ENCODE results near the gene SEC24B.
"Not testable (repeated sequence)": the region's sequence is repeated elsewhere in the genome, so short reads cannot be mapped to it uniquely, and the experiment has no call there.

Gene SEC24B

GRCh38 chr4:109441862-109442458 is 8.3 kb downstream of the SEC24B start:
- no peak overlapping the region for H3K4me3 ChIP-seq (ENCODE audit: low read depth, low read length)
- TF ChIP-seq, protein P1, sequence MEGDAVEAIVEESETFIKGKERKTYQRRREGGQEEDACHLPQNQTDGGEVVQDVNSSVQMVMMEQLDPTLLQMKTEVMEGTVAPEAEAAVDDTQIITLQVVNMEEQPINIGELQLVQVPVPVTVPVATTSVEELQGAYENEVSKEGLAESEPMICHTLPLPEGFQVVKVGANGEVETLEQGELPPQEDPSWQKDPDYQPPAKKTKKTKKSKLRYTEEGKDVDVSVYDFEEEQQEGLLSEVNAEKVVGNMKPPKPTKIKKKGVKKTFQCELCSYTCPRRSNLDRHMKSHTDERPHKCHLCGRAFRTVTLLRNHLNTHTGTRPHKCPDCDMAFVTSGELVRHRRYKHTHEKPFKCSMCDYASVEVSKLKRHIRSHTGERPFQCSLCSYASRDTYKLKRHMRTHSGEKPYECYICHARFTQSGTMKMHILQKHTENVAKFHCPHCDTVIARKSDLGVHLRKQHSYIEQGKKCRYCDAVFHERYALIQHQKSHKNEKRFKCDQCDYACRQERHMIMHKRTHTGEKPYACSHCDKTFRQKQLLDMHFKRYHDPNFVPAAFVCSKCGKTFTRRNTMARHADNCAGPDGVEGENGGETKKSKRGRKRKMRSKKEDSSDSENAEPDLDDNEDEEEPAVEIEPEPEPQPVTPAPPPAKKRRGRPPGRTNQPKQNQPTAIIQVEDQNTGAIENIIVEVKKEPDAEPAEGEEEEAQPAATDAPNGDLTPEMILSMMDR (conservative IDR thresholded peaks at IDR 0.05; ENCODE audit: low read depth, low read length) = no peak
- no peak for DNase-seq (ENCODE audit: low read depth)

DNA sequence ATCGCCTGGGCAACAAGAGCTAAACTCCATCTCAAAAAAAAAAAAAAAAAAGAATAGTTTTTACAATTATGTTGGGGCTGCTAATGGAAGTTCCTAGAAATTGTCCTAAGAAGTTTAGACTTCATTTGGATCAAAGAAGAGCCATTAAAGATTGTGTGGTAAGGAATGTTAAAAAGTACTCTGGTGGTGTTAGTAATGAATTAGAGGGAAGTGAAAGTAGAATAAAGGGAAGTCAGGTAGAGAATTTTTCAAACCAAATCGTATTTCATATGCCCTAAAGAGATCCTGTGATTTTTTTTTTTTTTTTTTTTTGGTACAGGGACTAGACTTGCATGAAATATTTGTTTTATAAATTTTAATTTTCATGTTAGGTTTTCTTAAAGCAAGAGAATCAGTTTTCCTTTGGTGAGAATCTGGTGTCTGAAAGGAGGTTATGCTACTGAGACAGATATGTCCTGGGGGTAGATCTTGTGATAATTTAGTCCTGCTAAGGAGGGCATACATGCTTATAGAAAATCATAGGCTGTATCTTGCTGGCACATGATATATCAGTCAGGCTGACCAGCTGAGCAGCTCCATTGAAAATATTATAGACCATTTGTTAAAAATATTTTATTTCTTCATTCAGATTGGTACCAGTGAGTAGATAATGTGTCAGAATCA is 10.7 kb downstream of the SEC24B start:
- TF ChIP-seq, protein P1 (conservative IDR thresholded peaks at IDR 0.05; ENCODE audit: low read depth, low read length) = no peak
- no peak overlapping the region for H3K4me3 ChIP-seq (ENCODE audit: low read depth, low read length)
- no peak for DNase-seq (ENCODE audit: low read depth)

- no peak overlapping the region for H3K4me3 ChIP-seq (ENCODE audit: low read depth, low read length)
- DNase-seq (ENCODE audit: low read depth) = no peak
- TF ChIP-seq, protein P1 (conservative IDR thresholded peaks at IDR 0.05; ENCODE audit: low read depth, low read length) = no peak
Measured at GRCh38 chr4:109447278-109447677, 13.7 kb downstream of the SEC24B start.

DNA sequence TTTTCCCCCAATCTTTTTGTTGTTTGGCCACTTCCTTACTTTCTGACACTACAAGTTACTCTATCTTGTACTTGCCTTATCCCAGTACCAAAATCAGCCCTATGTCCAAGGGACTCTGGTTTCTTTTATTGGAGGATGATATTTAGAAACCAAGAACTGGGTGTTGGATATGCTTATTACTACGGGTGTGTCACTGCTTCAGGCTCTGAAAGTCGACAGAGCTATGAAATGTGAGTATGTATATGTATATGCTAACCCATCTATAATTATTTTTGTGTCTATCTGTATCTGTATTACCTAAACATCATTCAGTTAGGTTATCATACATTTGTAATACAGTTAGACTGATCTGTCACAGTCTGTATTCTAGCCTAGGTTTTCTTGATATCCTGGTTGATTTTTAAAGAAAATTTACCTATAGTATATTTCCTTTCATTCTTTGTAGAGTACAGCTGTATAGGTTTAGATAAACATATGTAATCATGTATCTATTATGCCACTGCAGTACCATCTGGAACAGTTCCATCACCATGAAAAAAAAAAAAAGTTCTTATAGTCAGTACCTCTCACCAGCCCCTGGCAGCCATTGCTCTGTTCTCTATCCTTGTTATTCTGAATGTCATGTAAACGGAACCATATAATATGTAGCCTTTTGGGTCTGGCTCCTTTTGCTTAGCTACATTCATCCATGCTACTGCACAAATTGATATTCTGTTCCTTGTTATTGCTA is 18.1 kb downstream of the SEC24B start:
- no peak overlapping the region for H3K4me3 ChIP-seq (ENCODE audit: low read depth, low read length)
- DNase-seq (ENCODE audit: low read depth) = no peak
- TF ChIP-seq, protein P1 (conservative IDR thresholded peaks at IDR 0.05; ENCODE audit: low read depth, low read length) = no peak

DNA sequence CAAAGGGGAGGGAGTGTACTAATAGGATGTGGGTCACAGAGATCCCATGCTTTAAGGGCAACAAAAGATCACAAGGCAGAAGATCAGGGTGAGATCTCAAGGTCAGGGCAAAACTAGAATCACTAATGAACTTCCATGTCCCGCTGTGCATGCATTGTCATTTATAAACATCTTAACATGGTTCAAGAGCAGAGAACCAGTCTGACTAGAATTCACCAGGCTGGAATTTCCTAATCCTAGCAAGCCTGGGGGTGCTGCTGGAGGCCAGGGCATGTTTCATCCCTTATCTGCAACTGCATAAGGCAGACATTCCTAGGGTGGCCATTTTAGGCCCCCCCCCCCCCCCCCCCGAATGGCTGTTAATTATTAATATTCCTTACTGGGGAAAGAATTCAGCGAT is 19.5 kb downstream of the SEC24B start:
- H3K4me3 ChIP-seq (ENCODE audit: low read depth, low read length); DNase-seq (ENCODE audit: low read depth): not testable (repeated sequence)

DNA sequence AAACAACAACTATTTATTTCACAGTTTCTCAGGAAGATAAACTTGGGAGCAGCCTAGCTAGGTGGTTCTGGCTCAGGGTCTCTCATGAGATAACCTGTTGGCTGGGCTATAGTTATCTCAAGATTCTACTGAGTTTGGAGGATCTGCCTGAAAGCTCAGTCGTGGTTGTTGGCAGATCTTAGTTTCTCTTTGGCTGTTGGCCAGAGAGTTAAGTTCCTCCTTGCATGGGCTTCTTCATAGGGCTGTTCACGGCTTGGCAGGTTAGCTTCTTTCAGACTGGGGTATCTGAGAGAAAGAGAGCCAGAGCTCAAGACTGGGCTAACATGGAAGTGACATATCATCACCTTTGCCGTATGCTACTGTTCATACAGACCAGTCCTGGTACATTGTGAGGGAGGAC is 28.7 kb downstream of the SEC24B start:
- no peak overlapping the region for H3K4me3 ChIP-seq (ENCODE audit: low read depth, low read length)
- TF ChIP-seq, protein P1 (conservative IDR thresholded peaks at IDR 0.05; ENCODE audit: low read depth, low read length) = no peak
- peak; percentile 40 for DNase-seq (ENCODE audit: low read depth)

DNA sequence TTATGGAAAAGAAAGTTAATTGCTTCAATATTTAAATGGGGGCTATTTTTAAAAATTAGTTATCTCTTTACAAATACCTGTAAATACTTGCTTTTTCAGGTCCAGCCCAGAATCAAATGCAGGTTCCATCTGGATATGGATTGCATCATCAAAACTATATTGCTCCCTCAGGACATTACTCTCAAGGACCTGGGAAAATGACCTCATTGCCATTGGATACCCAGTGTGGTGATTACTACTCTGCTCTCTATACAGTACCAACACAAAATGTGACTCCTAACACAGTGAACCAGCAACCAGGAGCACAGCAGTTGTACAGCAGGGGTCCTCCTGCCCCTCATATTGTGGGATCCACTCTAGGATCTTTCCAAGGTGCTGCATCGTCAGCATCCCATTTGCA is 29.2 kb downstream of the SEC24B start:
- TF ChIP-seq, protein P1 (conservative IDR thresholded peaks at IDR 0.05; ENCODE audit: low read depth, low read length) = no peak
- no peak for DNase-seq (ENCODE audit: low read depth)

More for the DNA sequence above, 29.2 kb downstream of the SEC24B start:
- H3K4me3 ChIP-seq (ENCODE audit: low read depth, low read length) = no peak overlapping the region
